Skeletal muscle tissue (tissue), 4 donors: Measurements from ENCODE around the gene UBXN7. TPM values are rescaled to one million over a fixed set of nuclear protein-coding genes. Genes with fewer than 3 reads are reported as not detected.
"Not testable (repeated sequence)": the region's sequence is repeated elsewhere in the genome, so short reads cannot be mapped to it uniquely, and the experiment has no call there.

Source experiments
- H3K27ac ChIP-seq: one replicate; pipeline ENCODE4 v1.7.0; 2013; ENCODE audit warnings: mild to moderate bottlenecking, low read depth, low read length, inconsistent platforms
- H3K27me3 ChIP-seq, 3 donors: one replicate each; pipeline ENCODE4 v1.7.0; 2013; ENCODE audit warnings: low read length in 3 of 3; ENCODE audit not compliant: control insufficient read depth in 3 of 3, insufficient read depth in 3 of 3
- H3K36me3 ChIP-seq, 3 donors: one replicate each; pipeline ENCODE4 v1.7.0; 2013; ENCODE audit warnings: low read length in 3 of 3; ENCODE audit not compliant: control insufficient read depth in 3 of 3, insufficient read depth in 3 of 3
- H3K4me1 ChIP-seq, 3 donors: one replicate each; pipeline ENCODE4 v1.7.0; 2013; ENCODE audit warnings: low read length in 3 of 3, mild to moderate bottlenecking in 3 of 3; ENCODE audit not compliant: control insufficient read depth in 3 of 3, insufficient read depth in 3 of 3
- H3K4me3 ChIP-seq, 3 donors: one replicate each; pipeline ENCODE4 v1.7.0; 2013; ENCODE audit warnings: low read length in 3 of 3
- H3K9ac ChIP-seq, 3 donors: one replicate each; pipeline ENCODE4 v1.7.0; 2013; ENCODE audit warnings: low read length in 3 of 3, mild to moderate bottlenecking in 3 of 3, moderate library complexity in 2 of 3, low read depth in 1 of 3
- H3K9me3 ChIP-seq, 3 donors: one replicate each; pipeline ENCODE4 v1.7.0; 2013; ENCODE audit warnings: low read length in 3 of 3; ENCODE audit not compliant: control insufficient read depth in 3 of 3
- total RNA-seq: library from RNA; depleted of rRNA; stranded (reverse); fragments of >200 nt; gene quantifications from one replicate; pipeline ENCODE4 v1.2.3, GENCODE V29; 2014
- donor health status: Osteomylitis.

Gene UBXN7
- 26.1 TPM for total RNA-seq

DNA sequence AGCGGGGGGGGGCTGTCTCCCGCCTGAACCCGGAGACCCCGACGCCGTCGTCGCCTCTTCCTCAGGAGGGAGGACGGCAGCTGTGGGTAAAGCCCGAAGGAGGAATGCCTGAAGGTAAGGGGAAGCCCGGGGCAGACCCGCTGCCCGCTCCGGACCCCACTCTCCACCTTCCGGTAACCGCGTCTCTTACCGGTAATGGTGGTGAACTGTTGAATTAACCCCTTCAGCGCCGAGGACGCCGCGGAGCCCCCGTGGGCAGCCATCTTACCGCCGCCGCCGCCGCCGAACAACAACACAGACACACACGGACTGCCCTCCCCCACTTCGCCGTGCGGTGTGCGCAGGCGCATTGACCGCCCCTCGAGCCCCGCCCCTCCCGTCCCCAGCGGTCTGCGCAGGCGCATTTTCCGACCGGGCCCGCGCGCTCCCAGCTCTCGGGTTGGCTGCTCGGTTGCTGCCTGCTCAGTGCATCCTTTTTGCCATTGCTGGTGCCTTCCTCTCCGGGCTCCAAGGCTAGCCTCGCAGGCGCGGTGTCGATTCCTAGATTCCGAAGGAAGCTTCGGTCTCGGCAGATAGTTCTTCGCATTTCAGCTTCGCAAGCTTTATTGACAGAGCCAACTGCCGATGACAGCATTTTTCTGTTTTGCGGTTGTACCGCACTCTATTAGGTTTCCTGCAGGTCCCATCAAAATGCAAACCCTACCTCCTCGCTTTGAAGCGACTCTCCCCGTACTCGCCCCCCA, at the start of gene UBXN7:
Gene UBXN7 (minus strand): TSS at position 291 of the 743 bp plus-strand sequence. CDS start 28 bp downstream, at position 263.
- Histone ChIP-seq H3K27ac (peak within 1 kb of the TSS; percentile 98), H3K9ac (peak within 1 kb of the TSS; percentile 93 to 97 (median 97)), H3K36me3 (no peaks in the 10 kb centered on the region), H3K27me3 (no peaks in the 10 kb centered on the region), H3K4me3 (peak within 1 kb of the TSS; percentile 92 to 96 (median 95)), H3K4me1 (peaks cover 7 to 16% (median 9%) of the 10 kb centered on the region in 3 donors), H3K9me3 (no peaks in the 10 kb centered on the region)

GRCh38 chr3:196477678-196478077, 45.5 kb upstream of the UBXN7 start:
- H3K27me3 ChIP-seq, result no peaks in the 10 kb centered on the region
- no peak overlapping the region for H3K4me3 ChIP-seq
- H3K27ac ChIP-seq, result no peak overlapping the region
- H3K9me3 ChIP-seq, result no peaks in the 10 kb centered on the region
- no peaks in the 10 kb centered on the region for H3K4me1 ChIP-seq
- H3K9ac ChIP-seq, result no peak overlapping the region
- peaks cover 25 to 53% (median 37%) of the 10 kb centered on the region in 3 donors for H3K36me3 ChIP-seq

DNA sequence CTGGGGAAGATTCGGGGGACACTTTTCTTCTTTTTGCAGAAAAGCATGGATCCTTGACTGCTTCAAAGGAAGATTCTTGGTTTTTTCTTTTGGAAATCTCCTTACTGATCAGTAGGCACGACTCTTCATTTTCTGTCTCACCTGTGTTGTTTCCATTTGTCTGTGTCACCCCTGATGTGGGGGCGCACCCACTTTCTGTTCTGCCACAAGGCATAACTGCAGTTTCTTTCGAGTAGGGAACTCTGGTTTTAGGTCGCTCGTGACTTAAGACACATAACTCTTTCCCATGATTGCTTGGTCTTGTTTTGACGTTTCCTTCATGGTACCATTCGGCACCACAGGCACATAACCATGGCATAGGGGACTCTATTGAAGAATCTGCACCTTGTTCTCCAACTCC, 40.1 kb upstream of the UBXN7 start:
- no peaks in the 10 kb centered on the region for H3K4me1 ChIP-seq
- H3K9ac ChIP-seq, result no peak overlapping the region
- no peaks in the 10 kb centered on the region for H3K27me3 ChIP-seq
- H3K36me3 ChIP-seq, result peaks cover 23 to 45% (median 24%) of the 10 kb centered on the region in 3 donors
- no peak overlapping the region for H3K27ac ChIP-seq
- H3K4me3 ChIP-seq, result no peak overlapping the region
- no peaks in the 10 kb centered on the region for H3K9me3 ChIP-seq

DNA sequence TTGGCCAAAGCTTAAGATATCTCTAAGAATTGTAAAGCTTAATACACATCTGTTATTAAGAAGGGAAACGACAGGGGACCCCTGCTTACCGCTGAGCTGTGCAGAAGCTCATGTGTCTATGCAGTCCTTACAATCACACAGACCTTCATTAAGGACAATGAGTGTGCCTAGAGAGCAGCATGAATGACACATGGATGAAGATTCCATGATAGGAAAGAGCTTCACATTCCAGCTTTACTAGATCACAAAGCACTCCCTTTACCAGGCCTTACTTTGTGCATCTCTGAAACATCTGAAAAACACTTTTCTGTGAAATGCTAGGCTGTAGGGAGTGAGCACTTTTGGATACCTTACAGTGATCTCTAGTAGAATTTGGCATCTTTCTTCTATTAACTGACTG, 39.3 kb upstream of the UBXN7 start:
- Histone ChIP-seq H3K4me1 (no peaks in the 10 kb centered on the region), H3K27me3 (no peaks in the 10 kb centered on the region), H3K27ac (no peak overlapping the region), H3K36me3 (peaks cover 24 to 42% (median 24%) of the 10 kb centered on the region in 3 donors), H3K9me3 (no peaks in the 10 kb centered on the region), H3K4me3 (no peak overlapping the region), H3K9ac (no peak overlapping the region)

DNA sequence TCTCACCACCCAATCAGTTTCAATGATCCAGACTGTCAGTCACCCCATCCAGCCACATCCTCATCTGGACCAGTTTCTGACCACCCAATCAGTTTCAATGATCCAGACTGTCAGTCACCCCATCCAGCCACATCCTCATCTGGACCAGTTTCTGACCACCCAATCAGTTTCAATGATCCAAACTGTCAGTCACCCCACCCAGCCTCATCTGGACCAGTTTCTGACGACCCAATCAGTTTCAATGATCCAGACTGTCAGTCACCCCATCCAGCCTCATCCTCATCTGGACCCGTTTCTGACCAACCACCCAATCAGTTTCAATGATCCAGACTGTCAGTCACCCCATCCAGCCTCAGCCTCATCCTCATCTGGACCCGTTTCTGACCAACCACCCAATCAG, 38.0 kb upstream of the UBXN7 start:
- H3K9ac ChIP-seq, H3K4me1 ChIP-seq, H3K4me3 ChIP-seq, H3K9me3 ChIP-seq, H3K27me3 ChIP-seq, H3K27ac ChIP-seq: not testable (repeated sequence)
- H3K36me3 ChIP-seq, result peaks cover 24 to 41% (median 24%) of the 10 kb centered on the region in 3 donors

DNA sequence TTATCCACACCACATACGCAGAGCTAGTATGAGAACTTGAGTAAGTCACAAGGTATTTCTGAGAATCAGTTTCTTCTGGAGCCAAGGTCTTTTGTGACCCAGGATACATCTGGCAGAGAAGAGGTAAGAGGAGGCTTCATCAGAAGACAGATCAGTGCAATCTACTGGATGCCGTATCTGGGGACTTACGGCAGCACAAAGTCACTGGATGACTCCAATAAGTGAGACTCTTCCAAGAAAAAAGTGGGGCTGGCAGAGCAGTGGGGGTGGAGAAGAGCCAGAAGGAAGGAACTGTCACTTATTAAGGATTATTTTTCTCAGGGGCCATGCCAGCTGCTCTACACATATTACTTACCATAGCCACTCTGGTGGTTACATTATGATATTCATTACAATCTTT, 31.6 kb upstream of the UBXN7 start:
- H3K4me3 ChIP-seq, result no peak overlapping the region
- H3K9me3 ChIP-seq, result no peaks in the 10 kb centered on the region
- H3K36me3 ChIP-seq, result peaks cover 0 to 2% (median 0%) of the 10 kb centered on the region in 3 donors
- H3K27me3 ChIP-seq, result no peaks in the 10 kb centered on the region
- H3K9ac ChIP-seq, result no peak overlapping the region
- H3K4me1 ChIP-seq, result no peaks in the 10 kb centered on the region
- no peak overlapping the region for H3K27ac ChIP-seq

- Histone ChIP-seq H3K4me3 (no peak overlapping the region), H3K9ac (no peak overlapping the region), H3K4me1 (no peaks in the 10 kb centered on the region), H3K27ac (no peak overlapping the region), H3K27me3 (no peaks in the 10 kb centered on the region), H3K9me3 (no peaks in the 10 kb centered on the region), H3K36me3 (peaks cover 0 to 2% (median 0%) of the 10 kb centered on the region in 3 donors)
Observed at GRCh38 chr3:196463478-196463756, 31.2 kb upstream of the UBXN7 start.

GRCh38 chr3:196462680-196463477, 30.7 kb upstream of the UBXN7 start:
- H3K9ac ChIP-seq, H3K4me3 ChIP-seq, H3K36me3 ChIP-seq, H3K27me3 ChIP-seq, H3K27ac ChIP-seq, H3K4me1 ChIP-seq, H3K9me3 ChIP-seq: not testable (repeated sequence)

DNA sequence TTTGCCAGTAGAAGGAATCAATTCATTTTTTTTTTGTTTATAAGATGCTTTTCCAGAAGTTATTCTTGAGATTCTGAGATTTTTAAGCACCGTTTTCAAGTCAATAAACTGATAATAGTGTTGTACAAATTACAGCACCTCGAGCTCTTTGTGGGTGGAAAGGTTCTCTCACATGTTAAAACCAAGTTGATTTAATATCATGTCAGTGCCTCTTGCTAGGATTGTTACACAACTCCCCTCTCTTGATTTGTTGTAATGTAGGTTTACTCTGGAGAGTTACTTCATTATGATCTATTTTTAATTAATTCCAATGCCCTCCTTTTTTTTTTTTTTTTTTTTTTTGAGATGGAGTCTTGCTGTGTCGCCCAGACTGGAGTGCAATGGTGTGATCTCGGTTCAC, 25.8 kb upstream of the UBXN7 start:
- Histone ChIP-seq H3K27ac (no peak overlapping the region), H3K4me3 (no peak overlapping the region), H3K36me3 (no peaks in the 10 kb centered on the region), H3K4me1 (peaks cover 3 to 6% (median 5%) of the 10 kb centered on the region in 3 donors), H3K9me3 (no peaks in the 10 kb centered on the region), H3K9ac (no peak overlapping the region), H3K27me3 (no peaks in the 10 kb centered on the region)

GRCh38 chr3:196457470-196457869, 25.2 kb upstream of the UBXN7 start:
- H3K27me3 ChIP-seq, H3K4me3 ChIP-seq, H3K27ac ChIP-seq, H3K9ac ChIP-seq, H3K9me3 ChIP-seq, H3K4me1 ChIP-seq, H3K36me3 ChIP-seq: not testable (repeated sequence)
